ENCODE data around the gene PNCK. TPM values are rescaled to one million over a fixed set of nuclear protein-coding genes. Genes with fewer than 3 reads are reported as not detected.
"Not testable (repeated sequence)": the region's sequence is repeated elsewhere in the genome, so short reads cannot be mapped to it uniquely, and the experiment has no call there.

The PNCK gene
- total RNA-seq, 1 experiment from 2014 or later = 0.60 TPM

- H3K27me3 ChIP-seq (replicated peaks; ENCODE audit: insufficient read depth, low read depth, low read length, poor library complexity) = no peaks in the 10 kb centered on the region
- H3K27ac ChIP-seq (ENCODE audit: low read depth, low read length, poor library complexity, severe bottlenecking) = no peak overlapping the region
These were observed 12.4 kb upstream of the PNCK start for GRCh38 chrX:153685751-153686696.

GRCh38 chrX:153685156-153685536, 11.5 kb upstream of the PNCK start:
- H3K27me3 ChIP-seq (replicated peaks; ENCODE audit: insufficient read depth, low read depth, low read length, poor library complexity) = no peaks in the 10 kb centered on the region
- no peak for DNase-seq (ENCODE audit: low spot score)
- BruUV-seq (replicated peaks) = no TSS peak
- no peak overlapping the region for H3K27ac ChIP-seq (ENCODE audit: low read depth, low read length, poor library complexity, severe bottlenecking)
- no peaks in the 10 kb centered on the region for H3K36me3 ChIP-seq (ENCODE audit: insufficient read depth, low read length, poor library complexity, severe bottlenecking)
- intact Hi-C loops (cut with micrococcal nuclease; ENCODE audit: unreplicated experiment) = no loop called here
- H3K9me3 ChIP-seq (ENCODE audit: low read depth, low read length, poor library complexity, severe bottlenecking) = no peaks in the 10 kb centered on the region
- ChIA-PET POLR2A (ENCODE audit: low non-redundant PET) (no interaction called here), CTCF (no interaction called here)
- no peak for TF ChIP-seq CTCF (conservative IDR thresholded peaks at IDR 0.05; ENCODE audit: low read depth, low read length)
- TF ChIP-seq EZH2 (IDR thresholded peaks at IDR 0.05; ENCODE audit: borderline replicate concordance, low read depth, low read length, poor library complexity, severe bottlenecking) = no peak
- H3K4me1 ChIP-seq (ENCODE audit: insufficient read depth, low read length, poor library complexity, severe bottlenecking) = peaks cover 5% of the 10 kb centered on the region
- H3K4me3 ChIP-seq (ENCODE audit: low read depth, low read length, poor library complexity, severe bottlenecking) = no peak overlapping the region

More at GRCh38 chrX:153685751-153686696, 12.4 kb upstream of the PNCK start:
- H3K4me1 ChIP-seq (ENCODE audit: insufficient read depth, low read length, poor library complexity, severe bottlenecking) = peaks cover 5% of the 10 kb centered on the region
- POLR2A ChIA-PET (ENCODE audit: low non-redundant PET) = no interaction called here
- TF ChIP-seq EZH2 (IDR thresholded peaks at IDR 0.05; ENCODE audit: borderline replicate concordance, low read depth, low read length, poor library complexity, severe bottlenecking) (no peak), CTCF (conservative IDR thresholded peaks at IDR 0.05; ENCODE audit: low read depth, low read length) (no peak)
- no peaks in the 10 kb centered on the region for H3K36me3 ChIP-seq (ENCODE audit: insufficient read depth, low read length, poor library complexity, severe bottlenecking)
- CTCF ChIA-PET = no interaction called here
- no peak for DNase-seq (ENCODE audit: low spot score)
- intact Hi-C loops (cut with micrococcal nuclease; ENCODE audit: unreplicated experiment) = no loop called here
- H3K9me3 ChIP-seq (ENCODE audit: low read depth, low read length, poor library complexity, severe bottlenecking) = no peaks in the 10 kb centered on the region
- no TSS peak for BruUV-seq (replicated peaks)
- H3K4me3 ChIP-seq (ENCODE audit: low read depth, low read length, poor library complexity, severe bottlenecking) = no peak overlapping the region

GRCh38 chrX:153684467-153685155, 11.0 kb upstream of the PNCK start:
- H3K27me3 ChIP-seq (replicated peaks; ENCODE audit: insufficient read depth, low read depth, low read length, poor library complexity) = no peaks in the 10 kb centered on the region
- no TSS peak for BruUV-seq (replicated peaks)
- no peaks in the 10 kb centered on the region for H3K36me3 ChIP-seq (ENCODE audit: insufficient read depth, low read length, poor library complexity, severe bottlenecking)
- H3K4me3 ChIP-seq (ENCODE audit: low read depth, low read length, poor library complexity, severe bottlenecking) = no peak overlapping the region
- H3K9me3 ChIP-seq (ENCODE audit: low read depth, low read length, poor library complexity, severe bottlenecking) = no peaks in the 10 kb centered on the region
- TF ChIP-seq EZH2 (IDR thresholded peaks at IDR 0.05; ENCODE audit: borderline replicate concordance, low read depth, low read length, poor library complexity, severe bottlenecking) = no peak
- TF ChIP-seq CTCF (conservative IDR thresholded peaks at IDR 0.05; ENCODE audit: low read depth, low read length) = no peak
- no peak overlapping the region for H3K27ac ChIP-seq (ENCODE audit: low read depth, low read length, poor library complexity, severe bottlenecking)
- CTCF ChIA-PET = interaction anchor here (0.6 kb wide), 1 partner anchor 22 kb away, joined by 6 read pairs; no protein-coding TSS in a partner anchor
- intact Hi-C loops (cut with micrococcal nuclease; ENCODE audit: unreplicated experiment) = no loop called here
- H3K4me1 ChIP-seq (ENCODE audit: insufficient read depth, low read length, poor library complexity, severe bottlenecking) = peaks cover 5% of the 10 kb centered on the region
- DNase-seq (ENCODE audit: low spot score) = no peak
- POLR2A ChIA-PET (ENCODE audit: low non-redundant PET) = no interaction called here

GRCh38 chrX:153683486-153683885, 9.9 kb upstream of the PNCK start:
- DNase-seq (ENCODE audit: low spot score); H3K4me3 ChIP-seq (ENCODE audit: low read depth, low read length, poor library complexity, severe bottlenecking); intact Hi-C loops (cut with micrococcal nuclease; ENCODE audit: unreplicated experiment); BruUV-seq (replicated peaks); H3K4me1 ChIP-seq (ENCODE audit: insufficient read depth, low read length, poor library complexity, severe bottlenecking); H3K9me3 ChIP-seq (ENCODE audit: low read depth, low read length, poor library complexity, severe bottlenecking); POLR2A ChIA-PET (ENCODE audit: low non-redundant PET); CTCF ChIA-PET; H3K27me3 ChIP-seq (replicated peaks; ENCODE audit: insufficient read depth, low read depth, low read length, poor library complexity); H3K27ac ChIP-seq (ENCODE audit: low read depth, low read length, poor library complexity, severe bottlenecking); H3K36me3 ChIP-seq (ENCODE audit: insufficient read depth, low read length, poor library complexity, severe bottlenecking): not testable (repeated sequence)

Data from A673 (cell line).